ENCODE measurements around the gene NRL.

Gene NRL

DNA sequence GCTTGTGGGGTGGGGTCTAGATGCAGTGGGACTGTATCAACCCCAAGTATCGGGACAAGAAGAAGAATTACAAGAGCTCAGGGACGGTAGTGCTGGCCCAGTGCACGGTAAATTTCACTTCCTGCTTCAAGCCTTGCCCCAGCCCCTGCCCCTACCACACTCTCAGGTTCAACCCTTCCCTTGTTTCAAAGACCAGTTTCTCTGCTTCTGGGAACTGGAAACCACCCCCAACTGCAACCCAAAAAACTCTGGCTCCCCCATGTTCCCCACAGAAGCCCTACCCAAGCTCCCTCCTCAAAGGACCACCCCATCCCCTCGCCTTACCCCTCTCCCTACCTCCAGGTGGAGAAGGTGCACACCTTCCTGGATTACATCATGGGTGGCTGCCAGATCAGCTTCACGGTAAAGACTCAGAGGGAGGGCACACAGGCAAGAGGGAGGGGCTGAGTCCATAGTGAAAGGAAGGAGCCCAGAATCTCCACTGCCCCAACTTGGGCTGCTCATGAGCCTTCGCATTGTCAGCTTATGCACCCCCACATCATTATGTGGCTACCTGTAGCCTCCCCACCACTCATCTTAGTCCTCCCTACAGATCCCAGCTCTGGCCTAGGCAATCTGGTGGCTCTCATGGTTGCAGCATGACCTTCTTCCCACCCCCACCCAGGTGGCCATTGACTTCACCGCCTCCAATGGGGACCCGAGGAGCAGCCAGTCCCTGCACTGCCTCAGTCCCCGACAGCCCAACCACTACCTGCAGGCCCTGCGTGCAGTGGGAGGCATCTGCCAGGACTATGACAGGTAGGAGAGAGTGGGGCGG, 39.1 kb downstream of the NRL start:
- TF ChIP-seq, protein P1, sequence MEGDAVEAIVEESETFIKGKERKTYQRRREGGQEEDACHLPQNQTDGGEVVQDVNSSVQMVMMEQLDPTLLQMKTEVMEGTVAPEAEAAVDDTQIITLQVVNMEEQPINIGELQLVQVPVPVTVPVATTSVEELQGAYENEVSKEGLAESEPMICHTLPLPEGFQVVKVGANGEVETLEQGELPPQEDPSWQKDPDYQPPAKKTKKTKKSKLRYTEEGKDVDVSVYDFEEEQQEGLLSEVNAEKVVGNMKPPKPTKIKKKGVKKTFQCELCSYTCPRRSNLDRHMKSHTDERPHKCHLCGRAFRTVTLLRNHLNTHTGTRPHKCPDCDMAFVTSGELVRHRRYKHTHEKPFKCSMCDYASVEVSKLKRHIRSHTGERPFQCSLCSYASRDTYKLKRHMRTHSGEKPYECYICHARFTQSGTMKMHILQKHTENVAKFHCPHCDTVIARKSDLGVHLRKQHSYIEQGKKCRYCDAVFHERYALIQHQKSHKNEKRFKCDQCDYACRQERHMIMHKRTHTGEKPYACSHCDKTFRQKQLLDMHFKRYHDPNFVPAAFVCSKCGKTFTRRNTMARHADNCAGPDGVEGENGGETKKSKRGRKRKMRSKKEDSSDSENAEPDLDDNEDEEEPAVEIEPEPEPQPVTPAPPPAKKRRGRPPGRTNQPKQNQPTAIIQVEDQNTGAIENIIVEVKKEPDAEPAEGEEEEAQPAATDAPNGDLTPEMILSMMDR (IDR thresholded peaks at IDR 0.05; ENCODE audit: insufficient read depth, missing control alignments), result no peak
- no peak for DNase-seq (ENCODE audit: insufficient read length, low spot score)
- FAIRE-seq, result no peak

DNA sequence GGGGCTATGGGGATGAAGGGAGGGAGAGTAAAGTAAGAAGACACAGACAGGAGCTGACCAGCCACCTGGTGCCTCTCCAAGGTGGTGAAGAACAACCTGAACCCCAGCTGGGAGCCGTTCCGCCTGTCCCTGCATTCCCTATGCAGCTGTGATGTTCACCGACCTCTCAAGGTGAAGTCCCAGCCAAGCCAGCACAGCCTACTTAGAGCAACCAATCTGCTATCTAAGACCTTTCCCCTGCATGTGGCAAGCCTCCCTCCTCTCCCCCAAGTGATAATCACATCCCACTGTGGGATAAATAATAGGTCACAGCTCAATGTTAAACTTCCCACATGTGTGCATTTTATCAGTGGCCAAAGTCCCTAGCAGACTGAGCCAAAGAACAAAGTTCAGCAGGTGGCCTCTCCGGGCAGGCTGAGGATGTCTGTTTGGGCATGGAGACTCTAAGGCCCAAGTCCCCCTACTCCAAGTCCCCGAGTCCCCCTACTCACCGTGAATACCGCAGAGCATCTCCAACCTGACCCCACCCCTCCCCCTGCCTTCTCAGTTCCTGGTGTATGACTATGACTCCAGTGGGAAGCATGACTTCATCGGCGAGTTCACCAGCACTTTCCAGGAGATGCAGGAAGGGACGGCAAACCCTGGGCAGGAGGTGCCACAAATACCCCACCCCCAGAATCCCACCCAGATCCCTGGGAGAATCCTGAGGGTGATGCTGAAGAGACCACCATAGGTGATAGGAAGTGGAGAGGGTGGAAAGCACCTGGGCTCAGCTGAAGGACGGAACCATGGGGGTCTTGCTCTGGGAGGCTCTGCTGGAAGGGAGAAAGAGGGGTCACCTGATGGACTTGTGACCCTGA, 39.9 kb downstream of the NRL start:
- DNase-seq (ENCODE audit: insufficient read length, low spot score) (no peak), FAIRE-seq (no peak)
- TF ChIP-seq, protein P1 (IDR thresholded peaks at IDR 0.05; ENCODE audit: insufficient read depth, missing control alignments), result no peak

DNA sequence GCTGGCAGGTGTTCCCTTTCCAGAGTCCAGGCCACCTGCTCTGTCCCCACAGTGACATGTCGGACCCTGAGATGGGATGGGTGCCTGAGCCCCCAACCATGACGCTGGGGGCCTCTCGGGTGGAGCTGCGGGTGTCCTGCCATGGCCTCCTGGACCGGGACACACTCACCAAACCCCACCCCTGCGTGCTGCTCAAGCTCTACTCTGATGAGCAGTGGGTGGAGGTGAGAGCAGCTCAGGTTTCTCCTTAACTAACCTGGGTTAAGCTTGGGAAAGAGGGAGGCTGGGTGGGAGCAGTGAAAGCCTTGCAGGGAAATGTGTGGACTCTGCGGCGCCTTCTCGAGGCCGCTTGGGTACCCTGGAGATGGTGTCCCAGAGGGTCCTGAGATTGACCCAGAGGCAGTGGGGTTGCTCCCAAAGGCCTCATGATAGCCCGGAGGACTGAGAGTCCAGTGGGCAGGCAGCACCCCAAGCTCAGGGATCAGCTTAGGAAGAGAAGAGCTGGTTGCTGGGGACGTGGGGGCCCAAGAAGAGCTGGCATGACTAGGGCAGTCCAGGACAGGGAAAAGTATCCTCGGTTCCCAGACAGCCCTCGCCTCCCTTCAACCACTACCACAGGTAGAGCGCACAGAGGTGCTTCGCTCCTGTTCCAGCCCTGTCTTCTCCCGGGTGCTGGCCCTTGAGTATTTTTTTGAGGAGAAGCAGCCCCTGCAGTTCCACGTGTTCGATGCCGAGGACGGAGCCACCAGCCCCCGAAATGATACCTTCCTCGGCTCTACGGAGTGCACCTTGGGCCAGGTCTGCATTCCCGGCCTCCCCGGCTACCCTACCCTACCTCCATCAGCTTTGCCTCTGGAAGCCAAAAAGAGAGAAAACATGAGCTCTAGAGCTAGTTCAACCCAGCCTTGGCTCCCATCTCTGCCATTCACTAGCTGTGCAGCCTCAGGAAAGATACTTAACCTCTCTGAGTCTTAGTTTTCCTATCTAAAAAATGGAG, 41.6 kb downstream of the NRL start:
- no peak for DNase-seq (ENCODE audit: insufficient read length, low spot score)
- FAIRE-seq, result no peak
- TF ChIP-seq, protein P1 (IDR thresholded peaks at IDR 0.05; ENCODE audit: insufficient read depth, missing control alignments), result no peak

DNA sequence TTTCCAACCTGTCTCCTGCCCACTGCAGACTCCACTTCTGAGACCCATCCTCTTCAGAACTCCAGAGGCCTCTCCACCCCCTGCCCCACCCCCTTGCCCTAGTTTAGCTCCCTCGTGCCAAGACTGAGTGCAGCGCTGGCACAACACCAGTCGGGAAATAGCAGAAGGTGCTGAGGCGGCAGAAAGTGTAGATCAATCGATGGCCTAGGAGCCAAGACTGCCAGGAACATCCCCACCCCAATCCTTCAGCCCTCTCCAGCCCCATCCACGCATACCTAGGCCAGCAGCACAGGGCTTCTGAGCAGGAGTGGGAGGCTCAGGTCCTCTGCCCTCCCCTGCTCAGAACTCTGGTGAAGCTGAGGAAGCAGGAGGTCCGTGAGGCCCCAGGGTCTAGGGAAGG, 42.3 kb downstream of the NRL start:
- DNase-seq (ENCODE audit: insufficient read length, low spot score) (no peak), FAIRE-seq (no peak)

DNA sequence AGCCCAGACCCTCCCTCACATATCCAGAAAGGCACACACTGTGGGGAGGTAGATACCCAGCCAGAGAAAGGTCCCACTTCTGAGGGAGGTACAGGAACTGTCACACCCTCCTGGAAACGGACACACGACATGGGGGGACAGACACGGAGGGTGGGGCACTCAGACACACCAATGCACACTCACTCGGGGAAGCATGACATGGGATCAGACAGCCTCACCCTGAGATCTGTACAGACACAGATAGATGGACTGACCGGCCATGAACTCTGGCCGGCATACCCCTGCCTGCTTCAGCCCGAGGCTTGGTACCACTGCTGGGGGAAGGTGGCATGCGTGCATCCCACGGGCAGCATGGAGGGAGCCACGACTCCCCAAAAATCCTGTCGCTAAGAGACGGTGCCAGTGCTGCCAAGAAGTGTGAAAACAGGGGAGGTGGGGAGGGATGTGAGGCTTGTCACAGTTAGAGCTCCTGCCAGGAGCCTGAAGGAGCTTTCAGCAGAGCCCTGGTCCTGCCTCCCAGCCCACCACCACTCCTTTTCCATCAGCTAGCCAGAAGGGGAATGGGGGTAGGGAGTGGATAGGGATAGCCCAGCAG, 42.8 kb downstream of the NRL start:
- no peak for FAIRE-seq
- TF ChIP-seq, protein P1 (IDR thresholded peaks at IDR 0.05; ENCODE audit: insufficient read depth, missing control alignments), result no peak
- no peak for DNase-seq (ENCODE audit: insufficient read length, low spot score)

More for the DNA sequence above, 42.3 kb downstream of the NRL start:
- TF ChIP-seq, protein P1 (IDR thresholded peaks at IDR 0.05; ENCODE audit: insufficient read depth, missing control alignments), result no peak

DNA sequence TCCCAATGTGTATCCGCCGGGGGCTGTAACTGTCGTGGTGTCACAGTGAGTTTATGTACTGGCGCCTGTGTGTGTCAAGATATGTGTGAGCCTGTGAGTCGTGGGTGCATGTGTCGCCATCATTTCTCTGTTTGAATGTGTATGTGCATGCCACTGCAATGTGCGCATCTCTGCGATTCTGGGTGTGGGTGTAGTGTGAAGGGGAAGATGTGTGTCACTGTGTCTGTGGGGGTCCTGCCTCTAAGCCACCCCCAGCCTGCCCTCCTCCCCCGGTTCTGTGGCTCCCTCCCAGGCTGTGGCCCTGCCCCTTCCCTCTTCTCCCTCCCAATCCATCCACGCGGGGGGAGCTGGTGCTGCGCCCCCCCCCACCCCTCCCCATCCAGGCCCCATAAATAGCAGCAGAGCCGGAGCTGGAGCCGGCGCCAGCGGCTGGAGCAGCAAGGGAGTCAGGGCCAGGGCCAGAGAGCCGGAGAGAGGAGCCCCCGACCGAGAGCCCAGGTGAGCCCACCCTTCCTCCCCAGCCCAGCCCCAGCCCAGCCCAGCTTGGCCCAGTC, 43.5 kb downstream of the NRL start, which contains the start of gene CPNE6:
Gene CPNE6, plus strand, starts transcription at position 419 of the 554 bp plus-strand sequence. CDS start 1,375 bp downstream, outside the sequence.
- no peak for FAIRE-seq
- TF ChIP-seq, protein P1 (IDR thresholded peaks at IDR 0.05; ENCODE audit: insufficient read depth, missing control alignments), result no peak
- peak; percentile 37 for DNase-seq (ENCODE audit: insufficient read length, low spot score)

All from D721Med (cell line).